Upper lobe of right lung (tissue), 1 donor: ENCODE measurements around the gene WDR59. TPM values are rescaled to one million over a fixed set of nuclear protein-coding genes. Genes with fewer than 3 reads are reported as not detected.

Experiments
- ATAC-seq: fragments of 200-7000 bp; cut with Tn5 transposase; one replicate; pipeline ENCODE4 v1.9.1; 2020; ENCODE audit warnings: mild to moderate bottlenecking, moderate library complexity
- DNase-seq: peaks from one replicate; pipeline ENCODE4 v3.0.0-alpha.2; 2020
- H3K27ac ChIP-seq: fragments of 200-600 bp; one replicate; pipeline ENCODE4 v1.8.0; 2022
- H3K27me3 ChIP-seq: fragments of 200-600 bp; one replicate; pipeline ENCODE4 v1.8.0; 2022; ENCODE audit warnings: mild to moderate bottlenecking
- H3K36me3 ChIP-seq: fragments of 200-600 bp; one replicate; pipeline ENCODE4 v1.8.0; 2022
- H3K4me1 ChIP-seq: fragments of 200-600 bp; one replicate; pipeline ENCODE4 v1.8.0; 2022
- H3K4me3 ChIP-seq: fragments of 200-600 bp; one replicate; pipeline ENCODE4 v1.8.0; 2022; ENCODE audit warnings: mild to moderate bottlenecking
- H3K9me3 ChIP-seq: fragments of 200-600 bp; one replicate; pipeline ENCODE4 v1.8.0; 2022
- CTCF ChIP-seq: fragments of 200-600 bp; IDR thresholded peaks from one replicate; pipeline ENCODE4 v1.8.0; 2022; ENCODE audit warnings: antibody characterized with exemption
- intact Hi-C: fragments of 100-400 bp; cut with DNase I; formaldehyde crosslinking; loops from one replicate; pipeline ENCODE4 v1.11.0; 2022
- total RNA-seq: library from RNA; stranded (reverse); fragmentation: NEBNext Ultra II Directional; extraction: Animal tissue kit (Norgen Biotek cat#: 25700); gene quantifications from one replicate; pipeline ENCODE4 v1.2.1, GENCODE V29; 2021
- donor health status: DM: no; HTN: yes; CAD: no; lungs with severe emphysema.

WDR59 gene
- total RNA-seq, 1 donor from 2014 or later: 51.6 TPM

- intact Hi-C loops: no loop called here
- Histone ChIP-seq H3K4me3 (no peak overlapping the region), H3K27me3 (no peaks in the 10 kb centered on the region), H3K36me3 (no peaks in the 10 kb centered on the region), H3K4me1 (no peaks in the 10 kb centered on the region), H3K27ac (no peak overlapping the region), H3K9me3 (no peaks in the 10 kb centered on the region)
- no peak for TF ChIP-seq CTCF
- no peak for DNase-seq
- ATAC-seq: no peak
These were observed 159.0 kb downstream of the WDR59 start for GRCh38 chr16:74825941-74826340.

- Histone ChIP-seq H3K9me3 (no peaks in the 10 kb centered on the region), H3K27me3 (no peaks in the 10 kb centered on the region), H3K27ac (no peak overlapping the region), H3K4me3 (no peak overlapping the region), H3K36me3 (no peaks in the 10 kb centered on the region), H3K4me1 (no peaks in the 10 kb centered on the region)
- DNase-seq (no peak), ATAC-seq (no peak)
- intact Hi-C loops: no loop called here
- no peak for TF ChIP-seq CTCF
These were observed 159.9 kb downstream of the WDR59 start for GRCh38 chr16:74825016-74825415.

Other genes with a start within 250 kb of the WDR59 start
- gene FA2H, start 210.3 kb downstream of the WDR59 start, total RNA-seq: 2.1 TPM
- 21.3 TPM for gene ZNRF1, start 13.9 kb upstream of the WDR59 start, total RNA-seq
- gene LDHD, start 131.7 kb upstream of the WDR59 start, total RNA-seq: 10.7 TPM
- gene ZFP1, start 163.4 kb upstream of the WDR59 start, total RNA-seq: 9.8 TPM
- 0.78 TPM for gene CTRB2, start 222.0 kb upstream of the WDR59 start, total RNA-seq
- gene CTRB1, start 233.9 kb upstream of the WDR59 start, total RNA-seq: not detected